HUDEP-2 (cell line): Measurements from ENCODE around the gene DENR.
"Not testable (repeated sequence)": the region's sequence is repeated elsewhere in the genome, so short reads cannot be mapped to it uniquely, and the experiment has no call there.

ENCODE experiments used
- DNase-seq, 76 experiments: peaks; one replicate each; lab custom pipeline; 2025; ENCODE audit not compliant: unreplicated experiment in 76 of 76; lab: John Stamatoyannopoulos, UW

DENR gene

DNA sequence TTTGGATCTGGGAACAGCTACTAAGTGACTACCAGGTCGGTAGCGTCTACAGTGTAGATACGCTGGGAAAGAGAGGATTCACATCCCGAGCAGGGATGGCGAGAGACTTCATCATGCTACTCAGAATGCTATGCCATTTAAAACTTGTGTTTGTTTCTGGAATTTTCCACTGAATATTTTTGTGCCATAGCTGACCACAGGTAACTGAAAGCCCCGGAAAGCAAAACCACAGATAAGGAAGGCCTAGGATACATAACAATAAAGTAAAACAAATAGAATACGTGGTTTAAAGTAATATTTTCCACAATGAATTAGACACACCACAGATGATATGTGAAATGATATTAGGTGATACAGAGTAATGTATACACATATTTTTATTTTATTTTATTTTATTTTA is 14.1 kb upstream of the DENR start:
- no peak for DNase-seq

DNA sequence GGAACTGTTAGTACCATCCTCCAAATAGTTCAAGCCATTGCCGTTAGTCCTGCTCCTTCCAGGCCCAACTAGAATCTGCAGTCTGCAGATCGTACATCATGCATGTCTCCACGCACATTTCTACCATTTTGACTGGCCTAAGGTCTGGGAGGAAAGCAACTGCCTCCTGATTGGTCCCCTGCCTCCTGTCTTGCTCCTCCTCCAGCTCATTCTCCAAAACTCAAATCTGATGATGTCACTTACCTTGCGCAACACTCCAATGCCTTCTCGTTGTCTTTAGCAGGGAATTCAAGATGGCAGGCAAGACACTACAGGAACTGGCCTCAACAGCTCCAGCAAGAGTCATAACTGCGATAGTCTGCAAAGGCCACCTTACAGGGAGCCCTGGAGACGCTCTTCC is 12.3 kb upstream of the DENR start:
- DNase-seq = no peak

DNA sequence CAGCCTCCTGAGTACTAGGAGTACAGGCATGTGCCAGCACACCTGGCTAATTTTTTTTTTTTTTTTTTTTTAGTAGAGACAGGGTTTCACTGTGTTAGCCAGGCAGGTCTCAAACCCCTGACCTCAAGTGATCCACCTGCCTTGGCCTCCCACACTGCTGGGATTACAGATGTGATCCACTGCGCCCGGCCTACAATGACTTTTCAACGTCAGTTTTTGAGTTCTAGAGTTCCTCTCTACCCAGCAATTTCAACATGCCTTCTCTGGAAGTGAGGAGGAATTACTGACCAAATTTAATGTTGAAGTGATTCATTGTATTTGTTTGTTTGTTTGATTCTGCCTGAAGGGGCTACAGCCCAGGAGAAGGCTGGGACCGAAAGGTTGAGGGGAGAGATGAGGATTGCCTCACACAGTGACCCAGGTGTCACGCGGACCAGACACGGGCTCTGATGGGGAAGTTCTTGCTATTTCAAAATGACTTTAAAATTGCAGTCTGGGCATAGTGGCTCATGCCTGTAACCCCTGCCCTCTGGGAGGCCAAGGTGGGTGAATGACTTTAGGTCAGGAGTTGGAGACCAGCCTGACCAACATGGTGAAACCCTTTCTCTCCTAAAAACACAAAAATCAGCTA is 8.6 kb upstream of the DENR start:
- no peak for DNase-seq

DNA sequence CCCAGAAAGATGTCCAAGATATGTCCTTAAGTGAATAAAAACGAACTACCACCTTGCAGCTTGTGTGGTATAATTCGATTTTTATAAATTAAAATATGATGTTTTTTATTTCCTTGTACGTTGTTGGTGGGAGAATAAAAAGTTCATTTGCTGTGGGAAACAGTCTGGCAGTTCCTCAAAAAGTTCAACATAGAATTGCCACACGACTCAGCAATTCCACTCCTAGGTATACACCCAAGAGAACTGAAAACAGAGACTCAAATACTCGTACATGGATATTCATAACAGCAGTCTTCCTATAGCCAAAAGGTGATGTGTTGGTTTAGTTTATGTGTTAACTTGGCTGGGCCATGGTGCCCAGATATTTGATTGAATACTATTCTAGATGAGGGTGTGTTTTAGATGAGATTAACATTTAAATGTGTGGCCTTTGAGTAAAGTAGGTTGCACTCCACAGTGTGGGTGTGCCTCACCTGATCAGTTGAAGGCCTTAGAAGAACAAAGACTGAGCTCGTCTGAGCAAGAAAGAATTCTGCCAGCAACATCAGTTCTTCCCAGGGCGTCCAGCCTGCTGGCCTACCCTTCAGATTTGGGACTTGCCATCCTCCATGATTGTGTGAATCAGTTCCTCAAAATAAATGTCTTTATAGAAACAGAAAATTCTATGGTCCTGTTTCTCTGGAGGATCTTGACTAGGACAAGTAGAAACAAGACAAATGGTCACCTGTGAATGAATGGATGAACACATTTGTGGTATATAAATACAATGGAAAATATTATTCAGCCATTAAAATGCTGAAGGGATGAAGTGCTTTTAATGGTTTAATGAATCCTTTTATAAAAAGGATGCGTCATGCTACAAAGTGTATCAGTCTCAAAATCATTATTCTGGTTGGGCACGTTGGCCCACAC is 5.1 kb upstream of the DENR start:
- no peak for DNase-seq

DNA sequence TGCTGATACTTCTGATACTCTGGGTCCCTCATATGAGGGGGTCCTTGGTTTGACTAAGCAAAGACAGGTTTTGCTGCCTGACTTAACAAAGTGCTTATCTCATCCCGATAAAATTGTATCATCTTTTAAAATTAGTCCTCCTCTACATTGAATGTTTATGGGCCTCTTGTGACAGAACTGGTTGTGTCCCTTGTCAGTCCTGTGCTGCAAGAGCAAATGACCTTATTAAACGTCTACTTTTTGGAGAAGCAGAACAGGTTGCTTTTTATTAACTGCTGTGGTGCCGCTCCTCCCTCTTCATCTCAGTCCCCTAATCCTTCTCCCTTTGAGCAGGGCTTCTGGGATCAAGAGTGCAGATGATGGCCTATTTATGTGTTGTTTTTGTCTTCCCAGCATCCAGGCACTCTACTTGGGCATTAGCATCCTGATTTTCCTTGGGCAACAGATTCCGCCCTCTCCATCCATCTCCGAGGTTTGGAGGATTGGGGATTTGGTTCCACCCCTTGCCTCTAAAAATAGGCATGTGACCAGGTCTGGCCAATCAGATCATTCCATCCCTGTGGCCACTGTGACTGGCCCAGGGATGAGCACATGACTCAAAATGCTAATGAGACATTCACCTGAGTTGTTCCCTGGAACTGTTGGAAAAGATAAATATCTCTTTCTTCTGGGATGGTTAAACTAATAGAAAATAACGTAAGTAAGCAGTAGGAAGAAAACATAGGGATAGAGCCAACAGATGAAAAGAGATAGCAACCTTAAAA is 2.9 kb upstream of the DENR start:
- no peak for DNase-seq

DNA sequence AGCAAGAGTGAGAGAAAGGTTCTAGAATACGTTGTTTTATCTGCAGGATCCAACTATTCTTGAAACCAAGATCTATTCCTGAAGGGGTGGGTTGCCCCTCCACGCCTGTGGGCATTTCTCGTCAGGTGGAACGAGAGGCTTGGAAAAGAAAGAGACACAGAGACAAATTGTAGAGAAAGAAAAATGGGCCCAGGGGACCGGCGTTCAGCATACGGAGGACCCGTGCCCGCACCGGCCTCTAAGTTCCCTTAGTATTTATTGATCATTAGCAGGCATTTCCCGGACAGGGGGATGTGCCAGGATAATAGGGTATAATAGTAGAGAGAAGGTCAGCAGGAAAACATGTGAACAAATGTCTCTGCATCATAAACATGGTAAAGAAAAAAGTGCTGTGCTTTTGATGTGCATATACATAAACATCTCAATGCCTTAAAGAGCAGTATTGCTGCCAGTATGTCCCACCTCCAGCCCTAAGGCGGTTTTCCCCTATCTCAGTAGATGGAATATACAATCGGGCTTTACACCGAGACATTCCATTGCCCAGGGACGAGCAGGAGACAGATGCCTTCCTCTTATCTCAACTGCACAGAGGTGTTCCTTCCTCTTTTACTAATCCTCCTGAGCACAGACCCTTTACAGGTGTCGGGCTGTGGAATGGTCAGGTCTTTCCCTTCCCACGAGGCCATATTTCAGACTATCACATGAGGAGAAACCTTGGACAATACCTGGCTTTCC is 1.7 kb upstream of the DENR start:
- not testable (repeated sequence) for DNase-seq

DNA sequence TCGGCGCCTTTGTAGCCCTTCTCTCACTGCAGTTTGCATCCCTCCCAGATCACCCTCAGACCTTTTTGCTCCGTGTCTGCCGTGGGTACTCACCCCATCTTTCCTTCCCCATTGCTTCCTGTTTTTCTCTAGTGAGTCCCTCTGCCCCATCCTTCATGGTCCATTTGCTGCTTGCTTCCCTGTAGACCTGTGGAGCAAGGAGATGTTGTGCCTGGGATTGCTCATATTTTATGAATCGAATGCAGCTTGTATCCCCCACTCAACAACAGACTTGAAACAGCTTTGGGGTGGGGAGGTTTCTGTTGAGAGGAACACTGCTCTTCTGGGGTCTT is 661 bp downstream of the DENR start:
- peak in 1 of 76 experiments; percentile 11 for DNase-seq

DNA sequence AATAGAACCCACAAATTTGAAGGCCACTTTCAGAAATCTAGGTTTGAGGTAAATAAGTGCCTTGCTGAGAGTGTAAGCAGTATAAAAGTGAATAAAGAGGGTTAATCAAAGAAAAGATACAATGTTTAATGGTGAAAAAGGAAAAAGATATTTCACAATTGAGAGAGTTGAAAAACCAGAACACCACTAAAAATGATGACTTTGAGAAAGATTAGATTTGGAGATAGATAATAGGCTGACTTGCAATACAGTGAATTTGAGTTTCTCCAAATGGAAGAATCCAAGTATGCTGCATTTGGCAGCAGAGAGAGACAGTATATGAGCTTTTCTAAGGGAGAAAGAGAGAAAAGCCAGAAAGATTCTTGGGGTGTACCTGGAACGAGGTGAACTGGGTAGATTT is 2.2 kb downstream of the DENR start:
- no peak for DNase-seq

DNA sequence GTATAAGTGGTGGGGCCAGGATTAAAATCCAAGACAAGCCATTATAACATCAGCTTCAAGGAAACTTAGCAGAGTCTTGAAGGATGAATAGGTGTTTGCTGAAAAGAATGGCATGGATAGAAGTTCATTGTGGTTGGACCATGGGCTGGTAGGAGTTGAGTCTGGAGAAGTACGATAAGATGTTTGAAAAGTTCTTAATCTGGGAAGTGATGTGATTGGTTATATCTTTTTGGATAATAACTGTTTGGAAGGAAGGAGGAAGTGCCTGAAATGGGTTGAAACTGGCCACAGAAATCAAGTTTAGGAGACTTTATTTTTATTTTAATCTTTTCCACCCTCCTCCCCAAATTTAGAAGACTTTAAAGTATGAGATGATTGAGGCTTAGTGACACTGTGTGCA is 4.9 kb downstream of the DENR start:
- peak in 2 of 76 experiments; percentile 3 to 25 for DNase-seq

DNA sequence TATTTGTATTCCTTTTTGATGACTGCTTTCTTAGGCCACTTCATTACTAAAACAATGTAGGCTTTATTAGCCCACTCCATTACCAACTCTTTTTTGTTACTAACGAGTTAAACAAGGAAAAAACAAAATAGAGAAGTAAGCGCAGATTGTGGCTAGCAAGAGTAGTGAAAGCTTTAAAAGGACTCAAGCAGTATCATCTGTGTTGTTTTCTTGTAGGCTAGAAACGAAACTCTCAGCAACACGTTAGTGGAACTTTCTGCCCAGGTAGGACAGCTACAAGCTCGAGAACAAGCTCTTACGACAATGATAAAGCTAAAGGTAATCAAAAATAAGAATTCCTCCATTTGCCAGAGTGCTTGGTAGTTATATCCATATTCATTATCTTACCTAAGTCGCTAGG is 32.9 kb downstream of the DENR start:
- no peak for DNase-seq

DNA sequence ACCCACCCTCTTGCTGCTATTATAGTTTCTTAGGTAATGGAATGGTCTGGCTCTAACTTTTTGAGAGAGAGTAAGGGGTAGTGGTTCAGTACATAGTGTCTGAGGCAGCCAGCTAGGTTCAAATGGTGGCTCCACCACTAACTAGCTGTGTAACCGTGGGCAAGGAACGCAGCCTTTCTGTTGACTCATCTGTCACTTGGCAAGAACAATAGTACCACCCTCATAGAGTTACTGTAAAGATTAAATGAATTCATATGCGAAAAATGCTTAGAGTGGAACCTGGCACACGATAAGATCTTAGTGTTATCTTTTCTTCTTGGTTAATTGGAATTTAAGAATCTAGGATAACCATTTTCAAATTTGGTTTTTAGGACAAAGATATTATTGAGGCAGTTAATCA is 35.8 kb downstream of the DENR start:
- DNase-seq = peak in 14 of 76 experiments; percentile 2 to 40 (median 18)

DNA sequence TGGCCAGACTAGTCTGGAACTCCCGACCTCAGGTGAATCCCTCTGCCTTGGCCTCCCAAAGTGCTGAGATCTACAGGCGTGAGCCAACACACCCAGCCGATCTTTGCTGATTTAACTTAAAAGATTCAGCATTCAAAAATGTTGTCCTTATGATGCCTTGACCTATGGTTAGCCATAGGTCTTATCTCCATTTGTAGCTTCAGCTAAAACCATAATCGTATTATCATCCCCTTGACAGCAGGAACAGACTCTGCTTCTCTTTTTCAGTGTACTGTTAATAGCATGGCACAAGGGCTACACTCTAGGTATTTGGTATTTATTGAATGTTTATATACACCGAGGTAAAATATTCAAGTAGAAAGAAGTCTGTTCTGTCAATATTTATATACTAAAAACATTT is 37.0 kb downstream of the DENR start:
- DNase-seq = peak in 1 of 76 experiments; percentile 10

DNA sequence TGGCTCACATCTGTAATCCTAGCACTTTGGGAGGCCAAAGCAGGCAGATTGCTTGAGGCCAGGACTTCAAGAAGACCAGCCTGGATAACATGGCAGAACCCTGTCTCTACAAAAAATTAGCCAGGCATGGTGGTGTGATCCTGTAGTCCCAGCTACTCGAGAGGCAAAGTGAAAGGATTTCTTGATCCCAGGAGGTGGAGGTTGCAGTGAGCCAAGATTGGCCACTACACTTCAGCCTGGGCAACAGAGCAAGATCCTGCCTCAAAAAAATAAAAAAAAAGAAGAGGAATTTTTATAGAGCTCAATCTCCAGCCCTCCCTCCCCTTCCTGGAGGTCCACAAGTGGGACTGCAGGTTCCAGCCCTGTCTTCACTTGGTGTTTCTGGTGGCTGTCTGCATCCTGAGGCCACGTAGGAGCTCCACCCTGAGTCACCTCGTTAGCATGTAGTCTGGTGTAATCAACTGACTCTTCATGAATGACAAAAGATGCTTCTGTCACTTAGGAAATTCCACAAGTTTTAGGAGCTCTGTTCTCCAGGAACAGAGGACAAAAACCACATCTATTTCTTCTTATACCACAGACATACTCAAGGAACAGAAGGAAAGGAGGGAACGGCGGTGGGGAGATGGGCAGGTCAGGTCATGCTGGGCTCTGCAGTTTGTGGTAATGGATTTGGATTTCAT is 37.9 kb downstream of the DENR start:
- DNase-seq = no peak

DNA sequence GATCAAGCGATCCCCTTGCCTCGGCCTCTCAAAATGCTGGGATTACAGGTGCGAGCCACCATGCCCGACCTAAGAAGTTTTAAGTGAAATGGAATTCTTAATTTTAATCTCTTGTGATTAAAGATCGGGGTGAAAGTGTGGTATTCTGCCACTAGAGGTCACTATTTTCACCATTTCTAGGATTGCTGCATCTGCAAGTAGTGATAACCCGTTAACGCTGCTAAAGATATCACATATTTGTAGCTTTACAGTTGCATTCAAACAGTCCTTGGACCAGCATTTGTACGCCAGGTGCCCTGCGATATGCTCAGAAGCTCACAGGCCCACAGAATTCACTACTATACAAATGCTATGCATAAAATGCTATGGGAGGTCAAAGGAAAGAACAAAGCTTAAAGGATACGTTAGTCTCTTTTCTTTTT is 41.1 kb downstream of the DENR start:
- peak in 51 of 76 experiments; percentile 2 to 70 (median 37) for DNase-seq

DNA sequence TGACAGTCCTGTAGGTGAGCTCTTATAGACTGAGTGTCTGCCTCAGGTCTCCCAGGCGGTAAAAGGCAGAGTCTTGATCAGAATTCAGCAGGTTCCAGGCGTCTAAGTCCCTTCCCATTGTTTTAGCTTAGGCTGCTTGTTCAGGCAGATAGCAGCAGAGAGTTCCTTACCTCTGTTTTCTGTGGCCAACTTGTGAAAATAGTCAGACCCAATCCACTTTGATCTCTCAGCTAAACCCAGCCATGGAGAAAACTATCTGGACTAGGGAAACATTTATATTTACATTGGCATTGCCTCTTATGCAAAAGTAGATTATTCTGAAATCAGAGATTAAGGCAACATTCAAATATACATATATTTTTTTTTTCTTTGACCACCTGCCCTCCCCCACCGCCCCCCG is 43.2 kb downstream of the DENR start:
- DNase-seq = no peak

DNA sequence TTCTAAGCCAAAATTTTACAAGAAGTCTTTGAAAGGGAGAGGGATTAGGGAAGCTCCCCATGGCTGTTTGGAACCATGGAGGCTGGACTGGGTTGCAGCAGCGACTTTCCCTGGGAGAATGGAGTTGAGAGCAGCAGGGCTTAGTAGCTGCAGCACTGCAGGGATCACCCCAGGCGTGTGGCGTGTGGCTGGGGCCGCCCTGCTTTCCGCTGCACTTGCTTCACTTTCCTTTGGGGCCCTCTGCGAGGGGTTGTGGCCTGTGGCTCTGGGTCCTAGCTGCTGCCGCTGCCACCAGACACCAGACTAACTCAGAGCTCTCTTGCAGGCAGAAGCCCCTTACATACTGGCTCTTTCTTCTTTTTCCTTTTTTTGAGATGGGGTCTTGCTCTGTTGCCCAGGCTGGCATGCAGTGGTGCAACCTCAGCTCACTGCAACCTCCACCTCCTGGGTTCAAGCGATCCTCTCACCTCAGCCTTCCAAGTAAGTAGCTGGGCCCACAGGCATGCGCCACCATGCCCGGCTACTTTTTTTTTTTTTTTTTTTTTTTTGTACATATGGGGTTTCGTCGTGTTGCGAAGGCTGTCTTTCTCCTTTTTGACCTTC is 47.1 kb downstream of the DENR start:
- no peak for DNase-seq

DNA sequence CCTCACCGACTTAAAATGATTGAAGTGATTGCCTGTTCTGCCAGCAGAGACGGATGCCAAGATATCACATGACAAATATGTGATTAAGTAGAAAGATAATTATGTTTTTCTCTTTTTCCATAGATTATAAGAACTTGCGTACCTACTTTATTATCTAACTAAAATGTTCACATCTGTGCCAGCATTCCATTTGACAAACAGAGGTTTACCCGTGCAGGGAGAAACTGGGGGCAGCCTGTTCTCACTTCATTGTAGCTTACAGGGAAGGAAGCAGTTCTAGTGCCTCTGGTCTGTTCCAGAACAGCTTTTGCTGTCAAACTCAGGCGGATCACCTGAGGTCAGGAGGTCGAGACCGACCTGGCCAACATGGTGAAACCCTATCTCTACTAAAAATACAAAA is 51.3 kb downstream of the DENR start:
- DNase-seq = no peak

DNA sequence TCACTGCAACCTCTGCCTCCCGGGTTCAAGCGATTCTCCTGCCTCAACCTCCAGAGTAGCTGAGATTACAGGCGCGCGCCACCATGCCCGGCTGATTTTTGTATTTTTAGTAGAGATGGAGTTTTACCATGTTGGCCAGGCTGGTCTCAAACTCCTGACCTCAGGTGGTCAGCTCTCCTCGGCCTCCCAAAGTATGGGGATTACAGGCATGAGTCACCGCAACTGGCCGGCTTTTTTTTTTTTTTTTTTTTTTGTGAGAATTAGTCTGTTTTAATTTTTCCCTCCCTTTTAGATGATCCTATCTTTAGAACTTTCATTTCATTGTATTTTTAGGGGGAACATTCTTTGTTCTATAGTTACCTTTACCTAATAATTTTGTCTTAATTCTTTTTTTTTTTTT is 52.3 kb downstream of the DENR start:
- DNase-seq = not testable (repeated sequence)

DNA sequence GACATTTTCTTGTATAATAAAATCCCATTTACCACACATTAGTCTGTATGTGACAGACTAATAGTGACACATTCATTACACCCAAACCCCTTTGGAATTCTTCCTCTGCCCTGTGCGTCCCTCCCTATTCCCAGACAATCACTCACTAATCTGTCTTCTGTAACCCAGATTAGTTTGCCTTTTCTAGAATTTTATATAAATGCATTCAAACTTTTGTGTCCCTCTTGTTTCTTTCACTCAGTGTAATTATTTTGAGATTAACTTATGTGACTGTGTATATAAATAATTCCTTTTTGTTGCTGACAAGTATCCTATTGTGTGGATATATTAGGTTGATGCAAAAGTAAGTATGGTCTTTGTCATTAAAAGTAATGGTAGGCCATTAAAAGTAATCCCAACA is 55.0 kb downstream of the DENR start:
- DNase-seq = no peak

DNA sequence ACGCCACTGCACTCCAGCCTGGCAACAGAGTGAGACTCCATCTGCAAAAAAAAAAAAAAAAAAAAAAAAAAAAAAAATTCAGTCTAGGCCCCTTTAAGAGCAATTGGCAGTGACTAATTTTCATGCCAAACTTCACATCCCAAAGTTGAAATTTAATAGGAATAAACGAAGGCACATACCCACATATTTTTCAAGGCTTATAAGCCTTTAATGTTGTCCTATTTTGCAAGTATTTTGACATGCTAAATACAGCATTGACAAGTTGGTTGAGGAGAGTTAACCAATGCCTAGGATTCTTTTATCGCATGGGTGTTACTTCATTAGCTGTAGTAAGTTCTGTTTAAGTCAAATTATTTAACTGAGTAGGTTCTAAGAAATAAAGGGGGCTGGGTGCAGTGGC is 59.2 kb downstream of the DENR start:
- DNase-seq = no peak
